Activated CD4-positive, alpha-beta T cell treated with anti-CD3 and anti-CD28 coated beads for 4 hours (primary cell): ENCODE data around the gene VPS37C.

ENCODE experiments used
- DNase-seq, 2 donors: peaks; one replicate each; pipeline ENCODE4 v3.0.0-alpha.2; 2020

Gene VPS37C

GRCh38 chr11:61152816-61153592 is 8.2 kb downstream of the VPS37C start:
- no peak for DNase-seq

- DNase-seq: no peak
These were observed 9.5 kb downstream of the VPS37C start for GRCh38 chr11:61151545-61152252.

GRCh38 chr11:61150706-61151544 is 10.3 kb downstream of the VPS37C start:
- DNase-seq: no peak

GRCh38 chr11:61149624-61150615 is 11.3 kb downstream of the VPS37C start:
- no peak for DNase-seq

- DNase-seq: no peak
These were observed 13.2 kb downstream of the VPS37C start for GRCh38 chr11:61147791-61148620.

GRCh38 chr11:61147271-61147670 is 14.0 kb downstream of the VPS37C start:
- no peak for DNase-seq

GRCh38 chr11:61146416-61146815 is 14.8 kb downstream of the VPS37C start:
- DNase-seq: no peak

GRCh38 chr11:61145228-61146005 is 15.8 kb downstream of the VPS37C start:
- no peak for DNase-seq

GRCh38 chr11:61144511-61145179 is 16.6 kb downstream of the VPS37C start:
- DNase-seq: no peak

- no peak for DNase-seq
These were observed 18.8 kb downstream of the VPS37C start for GRCh38 chr11:61142424-61142823.

- no peak for DNase-seq
These were observed 19.6 kb downstream of the VPS37C start for GRCh38 chr11:61141601-61142028.

GRCh38 chr11:61140416-61140815 is 20.8 kb downstream of the VPS37C start:
- DNase-seq: no peak

GRCh38 chr11:61139387-61139786 is 21.8 kb downstream of the VPS37C start:
- no peak for DNase-seq

- DNase-seq: no peak
These were observed 22.3 kb downstream of the VPS37C start for GRCh38 chr11:61138935-61139334.

- DNase-seq: no peak
These were observed 26.4 kb downstream of the VPS37C start for GRCh38 chr11:61134801-61135257.

GRCh38 chr11:61133956-61134662 is 27.1 kb downstream of the VPS37C start:
- no peak for DNase-seq

- DNase-seq: no peak
These were observed 28.1 kb downstream of the VPS37C start for GRCh38 chr11:61133145-61133544.

- DNase-seq: no peak
These were observed 28.6 kb downstream of the VPS37C start for GRCh38 chr11:61132646-61133045.

- DNase-seq: no peak
These were observed 29.1 kb downstream of the VPS37C start for GRCh38 chr11:61131998-61132555.
